Measurements from ENCODE around the gene TNPO3.

The TNPO3 gene

GRCh38 chr7:128937271-128937646, 117.7 kb downstream of the TNPO3 start:
- H3K27me3 Mint-ChIP-seq, result peaks cover 25% of the 10 kb centered on the region
- peaks cover 42% of the 10 kb centered on the region for H3K4me1 Mint-ChIP-seq
- peak overlapping the region; percentile 66 for H3K4me3 Mint-ChIP-seq
- H3K27ac Mint-ChIP-seq, result no peak overlapping the region
- ATAC-seq (no peak), DNase-seq (no peak)
- H3K36me3 Mint-ChIP-seq (ENCODE audit: low read depth), result peaks cover 2% of the 10 kb centered on the region
- H3K9me3 Mint-ChIP-seq, result no peaks in the 10 kb centered on the region

- no peak for DNase-seq
- H3K4me1 Mint-ChIP-seq, result peaks cover 42% of the 10 kb centered on the region
- no peaks in the 10 kb centered on the region for H3K9me3 Mint-ChIP-seq
- peaks cover 25% of the 10 kb centered on the region for H3K27me3 Mint-ChIP-seq
- H3K4me3 Mint-ChIP-seq, result peak overlapping the region; percentile 66
- no peak for ATAC-seq
- peaks cover 2% of the 10 kb centered on the region for H3K36me3 Mint-ChIP-seq (ENCODE audit: low read depth)
- H3K27ac Mint-ChIP-seq, result no peak overlapping the region
Observed at GRCh38 chr7:128936798-128937197, 118.1 kb downstream of the TNPO3 start.

- peaks cover 32% of the 10 kb centered on the region for H3K4me1 Mint-ChIP-seq
- H3K4me3 Mint-ChIP-seq, result no peak overlapping the region
- ATAC-seq (no peak), DNase-seq (no peak)
- peaks cover 25% of the 10 kb centered on the region for H3K27me3 Mint-ChIP-seq
- no peaks in the 10 kb centered on the region for H3K9me3 Mint-ChIP-seq
- no peak overlapping the region for H3K27ac Mint-ChIP-seq
- peaks cover 2% of the 10 kb centered on the region for H3K36me3 Mint-ChIP-seq (ENCODE audit: low read depth)
Observed at GRCh38 chr7:128935342-128935730, 119.6 kb downstream of the TNPO3 start.

- no peak overlapping the region for H3K27ac Mint-ChIP-seq
- H3K9me3 Mint-ChIP-seq, result no peaks in the 10 kb centered on the region
- peaks cover 25% of the 10 kb centered on the region for H3K27me3 Mint-ChIP-seq
- peaks cover 2% of the 10 kb centered on the region for H3K36me3 Mint-ChIP-seq (ENCODE audit: low read depth)
- peaks cover 25% of the 10 kb centered on the region for H3K4me1 Mint-ChIP-seq
- DNase-seq (no peak), ATAC-seq (no peak)
- H3K4me3 Mint-ChIP-seq, result no peak overlapping the region
Observed at GRCh38 chr7:128934361-128935341, 120.3 kb downstream of the TNPO3 start.

GRCh38 chr7:128933180-128933891, 121.6 kb downstream of the TNPO3 start:
- ATAC-seq, result peak; percentile 61
- Mint-ChIP-seq H3K4me1 (peaks cover 20% of the 10 kb centered on the region), H3K27ac (peak overlapping the region; percentile 77), H3K27me3 (peaks cover 24% of the 10 kb centered on the region), H3K36me3 (ENCODE audit: low read depth) (peaks cover 2% of the 10 kb centered on the region), H3K9me3 (no peaks in the 10 kb centered on the region), H3K4me3 (peak overlapping the region; percentile 65)
- DNase-seq, result peak; percentile 32

- Mint-ChIP-seq H3K27ac (no peak overlapping the region), H3K27me3 (peaks cover 23% of the 10 kb centered on the region), H3K9me3 (no peaks in the 10 kb centered on the region), H3K36me3 (ENCODE audit: low read depth) (peaks cover 2% of the 10 kb centered on the region), H3K4me3 (no peak overlapping the region), H3K4me1 (peaks cover 19% of the 10 kb centered on the region)
- DNase-seq (no peak), ATAC-seq (no peak)
Observed at GRCh38 chr7:128932862-128933179, 122.1 kb downstream of the TNPO3 start.

- DNase-seq (no peak), ATAC-seq (no peak)
- H3K4me1 Mint-ChIP-seq, result peaks cover 18% of the 10 kb centered on the region
- H3K27ac Mint-ChIP-seq, result no peak overlapping the region
- no peaks in the 10 kb centered on the region for H3K9me3 Mint-ChIP-seq
- peaks cover 20% of the 10 kb centered on the region for H3K27me3 Mint-ChIP-seq
- peaks cover 2% of the 10 kb centered on the region for H3K36me3 Mint-ChIP-seq (ENCODE audit: low read depth)
- H3K4me3 Mint-ChIP-seq, result no peak overlapping the region
Observed at GRCh38 chr7:128931965-128932861, 122.7 kb downstream of the TNPO3 start.

GRCh38 chr7:128931190-128931798, 123.6 kb downstream of the TNPO3 start:
- Mint-ChIP-seq H3K9me3 (no peaks in the 10 kb centered on the region), H3K27me3 (peaks cover 12% of the 10 kb centered on the region), H3K36me3 (ENCODE audit: low read depth) (peaks cover 2% of the 10 kb centered on the region), H3K27ac (no peak overlapping the region), H3K4me1 (peaks cover 16% of the 10 kb centered on the region), H3K4me3 (no peak overlapping the region)
- ATAC-seq (no peak), DNase-seq (no peak)

- DNase-seq (no peak), ATAC-seq (no peak)
- peaks cover 8% of the 10 kb centered on the region for H3K27me3 Mint-ChIP-seq
- H3K4me1 Mint-ChIP-seq, result peaks cover 12% of the 10 kb centered on the region
- H3K27ac Mint-ChIP-seq, result no peak overlapping the region
- peaks cover 2% of the 10 kb centered on the region for H3K36me3 Mint-ChIP-seq (ENCODE audit: low read depth)
- H3K4me3 Mint-ChIP-seq, result no peak overlapping the region
- H3K9me3 Mint-ChIP-seq, result no peaks in the 10 kb centered on the region
Observed at GRCh38 chr7:128928882-128929788, 125.8 kb downstream of the TNPO3 start.

- DNase-seq, result no peak
- no peak overlapping the region for H3K27ac Mint-ChIP-seq
- H3K27me3 Mint-ChIP-seq, result peaks cover 5% of the 10 kb centered on the region
Observed at GRCh38 chr7:128928159-128928813, 126.6 kb downstream of the TNPO3 start.

GRCh38 chr7:128924707-128925588, 130.0 kb downstream of the TNPO3 start:
- Mint-ChIP-seq H3K4me1 (no peaks in the 10 kb centered on the region), H3K4me3 (no peak overlapping the region), H3K36me3 (ENCODE audit: low read depth) (no peaks in the 10 kb centered on the region), H3K27ac (no peak overlapping the region), H3K9me3 (no peaks in the 10 kb centered on the region), H3K27me3 (peaks cover 6% of the 10 kb centered on the region)
- no peak for DNase-seq
- peak; percentile 25 for ATAC-seq

More at GRCh38 chr7:128928159-128928813, 126.6 kb downstream of the TNPO3 start:
- no peaks in the 10 kb centered on the region for H3K9me3 Mint-ChIP-seq
- peaks cover 1% of the 10 kb centered on the region for H3K36me3 Mint-ChIP-seq (ENCODE audit: low read depth)
- peaks cover 6% of the 10 kb centered on the region for H3K4me1 Mint-ChIP-seq
- no peak overlapping the region for H3K4me3 Mint-ChIP-seq
- ATAC-seq, result peak; percentile 15

- H3K36me3 Mint-ChIP-seq (ENCODE audit: low read depth), result no peaks in the 10 kb centered on the region
- ATAC-seq, result no peak
- no peak for DNase-seq
- H3K4me1 Mint-ChIP-seq, result no peaks in the 10 kb centered on the region
- H3K9me3 Mint-ChIP-seq, result no peaks in the 10 kb centered on the region
- H3K4me3 Mint-ChIP-seq, result no peak overlapping the region
- H3K27me3 Mint-ChIP-seq, result peaks cover 5% of the 10 kb centered on the region
- no peak overlapping the region for H3K27ac Mint-ChIP-seq
Observed at GRCh38 chr7:128923411-128923800, 131.5 kb downstream of the TNPO3 start.

Data from activated naive CD8-positive, alpha-beta T cell treated with anti-CD3 and anti-CD28 coated beads, Interleukin-2, amount 50 U/mL, for 24 hours (primary cell).